MM.1S (cell line): ENCODE data around the gene CREBBP.

Experiments used
- DNase-seq: peaks from one replicate; pipeline ENCODE4 v3.0.0-alpha.2; 2015
- H2AFZ ChIP-seq: fragments of 300-600 bp; sonication (generic); 2 replicates; pipeline ENCODE4 v1.6.0; 2016; ENCODE audit warnings: antibody characterized with exemption, low read length
- H3F3A ChIP-seq: fragments of 300-600 bp; sonication (generic); 2 replicates; pipeline ENCODE4 v1.6.1; 2016; ENCODE audit warnings: mild to moderate bottlenecking, antibody characterized with exemption, low read length, moderate library complexity, mixed read lengths; ENCODE audit not compliant: insufficient read depth
- H3K27ac ChIP-seq: fragments of 300-600 bp; sonication (generic); 2 replicates; pipeline ENCODE4 v1.5.1; 2016; ENCODE audit warnings: mild to moderate bottlenecking, low read length
- H3K27me3 ChIP-seq: fragments of 300-600 bp; sonication (generic); replicated peaks from 2 replicates; pipeline ENCODE4 v1.6.0; 2016; ENCODE audit warnings: low read length; ENCODE audit not compliant: insufficient read depth
- H3K36me3 ChIP-seq: fragments of 300-600 bp; sonication (generic); replicated peaks from 2 replicates; pipeline ENCODE4 v1.6.1; 2016; ENCODE audit warnings: mild to moderate bottlenecking, low read length, mixed read lengths; ENCODE audit not compliant: insufficient read depth
- H3K4me1 ChIP-seq: fragments of 300-600 bp; sonication (generic); 2 replicates; pipeline ENCODE4 v1.6.1; 2016; ENCODE audit warnings: low read length, mixed read lengths
- H3K4me2 ChIP-seq: fragments of 300-600 bp; sonication (generic); 2 replicates; pipeline ENCODE4 v1.6.0; 2016; ENCODE audit warnings: low read depth, low read length
- H3K4me3 ChIP-seq: fragments of 300-600 bp; sonication (generic); 2 replicates; pipeline ENCODE4 v1.5.1; 2016; ENCODE audit warnings: low read length, mixed read lengths
- H3K79me2 ChIP-seq: fragments of 300-600 bp; sonication (generic); 2 replicates; pipeline ENCODE4 v1.6.1; 2016; ENCODE audit warnings: mixed run types, low read length, mixed read lengths
- H3K9ac ChIP-seq: fragments of 300-600 bp; sonication (generic); 2 replicates; pipeline ENCODE4 v1.6.1; 2016; ENCODE audit warnings: low read length, mixed read lengths
- H3K9me2 ChIP-seq: fragments of 300-600 bp; sonication (generic); replicated peaks from 2 replicates; pipeline ENCODE4 v1.6.1; 2016; ENCODE audit warnings: mild to moderate bottlenecking, low read length, mixed read lengths; ENCODE audit not compliant: insufficient read depth
- H3K9me3 ChIP-seq: fragments of 300-600 bp; sonication (generic); replicated peaks from 2 replicates; pipeline ENCODE4 v1.6.1; 2016; ENCODE audit warnings: mild to moderate bottlenecking, low read length, mixed read lengths; ENCODE audit not compliant: insufficient read depth
- H4K20me1 ChIP-seq: fragments of 300-600 bp; sonication (generic); 2 replicates; pipeline ENCODE4 v1.6.1; 2016; ENCODE audit warnings: mild to moderate bottlenecking, low read length, moderate library complexity, mixed read lengths; ENCODE audit not compliant: insufficient read depth
- CTCF ChIP-seq: fragments of 300-600 bp; sonication (generic); IDR thresholded peaks from 2 replicates; pipeline ENCODE4 v1.5.1; 2016; ENCODE audit warnings: antibody characterized with exemption, low read length, mixed read lengths
- EZH2 ChIP-seq: fragments of 300-600 bp; sonication (generic); optimal IDR thresholded peaks from 2 replicates; pipeline ENCODE3; 2017; ENCODE audit warnings: low read depth, mild to moderate bottlenecking, antibody characterized with exemption, low read length, mixed read lengths
- EZH2phosphoT487 ChIP-seq: fragments of 300-600 bp; sonication (generic); IDR thresholded peaks from 2 replicates; pipeline ENCODE4 v1.6.1; 2018; ENCODE audit warnings: antibody characterized with exemption, low read length

Gene CREBBP

GRCh38 chr16:3854750-3855541, 25.6 kb downstream of the CREBBP start:
- Histone ChIP-seq H3F3A (peaks cover 14% of the 10 kb centered on the region), H3K4me2 (no peak overlapping the region), H2AFZ (no peak overlapping the region), H3K9ac (no peak overlapping the region), H3K9me3 (no peaks in the 10 kb centered on the region), H4K20me1 (peaks cover 62% of the 10 kb centered on the region), H3K9me2 (no peaks in the 10 kb centered on the region), H3K27me3 (no peaks in the 10 kb centered on the region), H3K36me3 (no peaks in the 10 kb centered on the region; the same call in 1 of the 2 replicates), H3K79me2 (peaks cover 95% of the 10 kb centered on the region), H3K27ac (no peak overlapping the region), H3K4me3 (no peak overlapping the region), H3K4me1 (peaks cover 20% of the 10 kb centered on the region)
- no peak for DNase-seq
- TF ChIP-seq EZH2phosphoT487, result no peak
- TF ChIP-seq CTCF, result no peak
- TF ChIP-seq EZH2, result no peak

- no peak overlapping the region for H3K4me3 ChIP-seq
- no peaks in the 10 kb centered on the region for H3K4me1 ChIP-seq
- H3K79me2 ChIP-seq, result peaks cover 93% of the 10 kb centered on the region
- no peak for TF ChIP-seq EZH2phosphoT487
- TF ChIP-seq EZH2, result no peak
- TF ChIP-seq CTCF, result no peak
- no peak overlapping the region for H2AFZ ChIP-seq
- H3K9me3 ChIP-seq, result no peaks in the 10 kb centered on the region
- H3K4me2 ChIP-seq, result no peak overlapping the region
- DNase-seq, result no peak
- no peak overlapping the region for H3K27ac ChIP-seq
- no peaks in the 10 kb centered on the region for H3F3A ChIP-seq
- H4K20me1 ChIP-seq, result peaks cover 31% of the 10 kb centered on the region
- no peaks in the 10 kb centered on the region for H3K9me2 ChIP-seq
- no peaks in the 10 kb centered on the region; the same call in 1 of the 2 replicates for H3K36me3 ChIP-seq
- H3K9ac ChIP-seq, result no peak overlapping the region
- H3K27me3 ChIP-seq, result no peaks in the 10 kb centered on the region
Observed at GRCh38 chr16:3850544-3850899, 30.0 kb downstream of the CREBBP start.

- Histone ChIP-seq H3K79me2 (peaks cover 93% of the 10 kb centered on the region), H4K20me1 (peaks cover 26% of the 10 kb centered on the region), H3K9me2 (no peaks in the 10 kb centered on the region)
Observed at GRCh38 chr16:3849751-3850543, 30.6 kb downstream of the CREBBP start.

More at GRCh38 chr16:3849751-3850543, 30.6 kb downstream of the CREBBP start:
- Histone ChIP-seq H3K9ac (no peak overlapping the region), H3K4me2 (no peak overlapping the region), H3K4me3 (no peak overlapping the region), H3F3A (no peaks in the 10 kb centered on the region), H2AFZ (no peak overlapping the region), H3K9me3 (no peaks in the 10 kb centered on the region), H3K27ac (no peak overlapping the region), H3K4me1 (no peaks in the 10 kb centered on the region), H3K27me3 (no peaks in the 10 kb centered on the region), H3K36me3 (no peaks in the 10 kb centered on the region; the same call in 1 of the 2 replicates)
- DNase-seq, result no peak
- TF ChIP-seq CTCF (no peak), EZH2 (no peak), EZH2phosphoT487 (no peak)
